ENCODE measurements around the gene P2RX2. TPM values are rescaled to one million over a fixed set of nuclear protein-coding genes. Genes with fewer than 3 reads are reported as not detected.

The P2RX2 gene
- total RNA-seq, 1 experiment from 2014 or later: not detected

DNA sequence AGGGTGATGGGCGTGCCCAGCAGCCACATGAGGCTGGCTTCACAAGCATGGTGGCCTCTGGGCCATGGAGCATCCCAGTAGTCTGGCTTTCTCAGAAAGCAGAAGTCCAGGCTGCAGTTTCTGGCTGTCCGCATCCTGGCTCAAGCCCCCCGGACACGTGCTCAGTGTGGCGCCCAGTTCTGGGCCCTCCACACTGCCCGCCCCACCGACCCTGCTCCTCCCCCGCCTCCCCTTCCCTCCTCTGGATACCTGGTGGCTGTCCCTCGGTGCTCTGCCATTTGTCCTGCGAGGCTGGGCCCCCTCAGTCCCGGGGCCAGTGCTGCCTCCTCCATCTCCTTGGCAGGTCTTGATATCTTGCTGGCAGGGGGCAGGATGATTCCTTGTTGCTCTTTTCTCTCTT is 39.8 kb upstream of the P2RX2 start:
- ChIA-PET POLR2A (no interaction called here), RAD21 (ENCODE audit: low non-redundant PET in 1 of 2, low total read pairs in 2 of 2, uncharacterized antibody in 2 of 2, unreplicated experiment in 2 of 2) (no interaction called here), CTCF (no interaction called here)
- no peaks in the 10 kb centered on the region for H4K20me1 ChIP-seq (ENCODE audit: insufficient read depth)
- H3K79me2 ChIP-seq (ENCODE audit: insufficient read depth, low read length): no peaks in the 10 kb centered on the region
- no peak overlapping the region for H3K4me3 ChIP-seq (replicated peaks in 1 of 2; ENCODE audit: low read depth in 1 of 2, low read length in 2 of 2)
- no peaks in the 10 kb centered on the region for H3K9me3 ChIP-seq (ENCODE audit: control insufficient read depth in 1 of 2, insufficient read depth in 1 of 2, low read depth in 1 of 2, low read length in 2 of 2)
- H3K9ac ChIP-seq (ENCODE audit: low read length): no peak overlapping the region
- no TSS peak for BruUV-seq (replicated peaks)
- H3K4me1 ChIP-seq (ENCODE audit: control insufficient read depth in 1 of 2, insufficient read depth in 2 of 2, low read length in 2 of 2): no peaks in the 10 kb centered on the region
- DNase-seq (ENCODE audit: low read depth, low spot score): no peak
- no peaks in the 10 kb centered on the region for H3K27me3 ChIP-seq (ENCODE audit: insufficient read depth, low read length)
- no peak overlapping the region for H3K4me2 ChIP-seq (ENCODE audit: low read length)
- ATAC-seq: no peak
- TF ChIP-seq EGR1 (IDR thresholded peaks at IDR 0.05; ENCODE audit: low read depth) (no peak), POLR2A (IDR thresholded peaks at IDR 0.05; ENCODE audit: borderline replicate concordance, extremely low read depth, insufficient read depth, insufficient read length) (no peak), ZNF274 (IDR thresholded peaks at IDR 0.05; ENCODE audit: low read depth, low read length) (no peak), RAD21 (IDR thresholded peaks at IDR 0.05; ENCODE audit: low read depth) (no peak), TCF7L2 (IDR thresholded peaks at IDR 0.05; ENCODE audit: borderline replicate concordance, extremely low read depth, insufficient read depth, insufficient read length) (no peak), SIN3A (IDR thresholded peaks at IDR 0.05; ENCODE audit: low read depth) (no peak), EZH2 (IDR thresholded peaks at IDR 0.05) (no peak), ELF1 (IDR thresholded peaks at IDR 0.05; ENCODE audit: borderline replicate concordance, low read depth) (no peak), SRF (IDR thresholded peaks at IDR 0.05; ENCODE audit: low read depth) (no peak), JUND (IDR thresholded peaks at IDR 0.05) (no peak), CEBPB (IDR thresholded peaks at IDR 0.05; ENCODE audit: low read depth) (no peak), ZFX (IDR thresholded peaks at IDR 0.05) (no peak), SP1 (IDR thresholded peaks at IDR 0.05; ENCODE audit: low read depth) (no peak), EZH2phosphoT487 (IDR thresholded peaks at IDR 0.05; ENCODE audit: borderline replicate concordance) (no peak), YY1 (IDR thresholded peaks at IDR 0.05; ENCODE audit: extremely low read depth, insufficient replicate concordance, low read depth, low read length) (no peak)
- TF ChIP-seq, protein P1, sequence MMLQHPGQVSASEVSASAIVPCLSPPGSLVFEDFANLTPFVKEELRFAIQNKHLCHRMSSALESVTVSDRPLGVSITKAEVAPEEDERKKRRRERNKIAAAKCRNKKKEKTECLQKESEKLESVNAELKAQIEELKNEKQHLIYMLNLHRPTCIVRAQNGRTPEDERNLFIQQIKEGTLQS (IDR thresholded peaks at IDR 0.05): no peak
- TF ChIP-seq, protein P2, sequence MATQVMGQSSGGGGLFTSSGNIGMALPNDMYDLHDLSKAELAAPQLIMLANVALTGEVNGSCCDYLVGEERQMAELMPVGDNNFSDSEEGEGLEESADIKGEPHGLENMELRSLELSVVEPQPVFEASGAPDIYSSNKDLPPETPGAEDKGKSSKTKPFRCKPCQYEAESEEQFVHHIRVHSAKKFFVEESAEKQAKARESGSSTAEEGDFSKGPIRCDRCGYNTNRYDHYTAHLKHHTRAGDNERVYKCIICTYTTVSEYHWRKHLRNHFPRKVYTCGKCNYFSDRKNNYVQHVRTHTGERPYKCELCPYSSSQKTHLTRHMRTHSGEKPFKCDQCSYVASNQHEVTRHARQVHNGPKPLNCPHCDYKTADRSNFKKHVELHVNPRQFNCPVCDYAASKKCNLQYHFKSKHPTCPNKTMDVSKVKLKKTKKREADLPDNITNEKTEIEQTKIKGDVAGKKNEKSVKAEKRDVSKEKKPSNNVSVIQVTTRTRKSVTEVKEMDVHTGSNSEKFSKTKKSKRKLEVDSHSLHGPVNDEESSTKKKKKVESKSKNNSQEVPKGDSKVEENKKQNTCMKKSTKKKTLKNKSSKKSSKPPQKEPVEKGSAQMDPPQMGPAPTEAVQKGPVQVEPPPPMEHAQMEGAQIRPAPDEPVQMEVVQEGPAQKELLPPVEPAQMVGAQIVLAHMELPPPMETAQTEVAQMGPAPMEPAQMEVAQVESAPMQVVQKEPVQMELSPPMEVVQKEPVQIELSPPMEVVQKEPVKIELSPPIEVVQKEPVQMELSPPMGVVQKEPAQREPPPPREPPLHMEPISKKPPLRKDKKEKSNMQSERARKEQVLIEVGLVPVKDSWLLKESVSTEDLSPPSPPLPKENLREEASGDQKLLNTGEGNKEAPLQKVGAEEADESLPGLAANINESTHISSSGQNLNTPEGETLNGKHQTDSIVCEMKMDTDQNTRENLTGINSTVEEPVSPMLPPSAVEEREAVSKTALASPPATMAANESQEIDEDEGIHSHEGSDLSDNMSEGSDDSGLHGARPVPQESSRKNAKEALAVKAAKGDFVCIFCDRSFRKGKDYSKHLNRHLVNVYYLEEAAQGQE (IDR thresholded peaks at IDR 0.05; ENCODE audit: low read depth): no peak
- TF ChIP-seq, protein P3, sequence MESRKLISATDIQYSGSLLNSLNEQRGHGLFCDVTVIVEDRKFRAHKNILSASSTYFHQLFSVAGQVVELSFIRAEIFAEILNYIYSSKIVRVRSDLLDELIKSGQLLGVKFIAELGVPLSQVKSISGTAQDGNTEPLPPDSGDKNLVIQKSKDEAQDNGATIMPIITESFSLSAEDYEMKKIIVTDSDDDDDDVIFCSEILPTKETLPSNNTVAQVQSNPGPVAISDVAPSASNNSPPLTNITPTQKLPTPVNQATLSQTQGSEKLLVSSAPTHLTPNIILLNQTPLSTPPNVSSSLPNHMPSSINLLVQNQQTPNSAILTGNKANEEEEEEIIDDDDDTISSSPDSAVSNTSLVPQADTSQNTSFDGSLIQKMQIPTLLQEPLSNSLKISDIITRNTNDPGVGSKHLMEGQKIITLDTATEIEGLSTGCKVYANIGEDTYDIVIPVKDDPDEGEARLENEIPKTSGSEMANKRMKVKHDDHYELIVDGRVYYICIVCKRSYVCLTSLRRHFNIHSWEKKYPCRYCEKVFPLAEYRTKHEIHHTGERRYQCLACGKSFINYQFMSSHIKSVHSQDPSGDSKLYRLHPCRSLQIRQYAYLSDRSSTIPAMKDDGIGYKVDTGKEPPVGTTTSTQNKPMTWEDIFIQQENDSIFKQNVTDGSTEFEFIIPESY (IDR thresholded peaks at IDR 0.05; ENCODE audit: extremely low read depth, insufficient replicate concordance, low read length): no peak
- TF ChIP-seq, protein P4, sequence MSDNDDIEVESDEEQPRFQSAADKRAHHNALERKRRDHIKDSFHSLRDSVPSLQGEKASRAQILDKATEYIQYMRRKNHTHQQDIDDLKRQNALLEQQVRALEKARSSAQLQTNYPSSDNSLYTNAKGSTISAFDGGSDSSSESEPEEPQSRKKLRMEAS (IDR thresholded peaks at IDR 0.05): no peak
- no peak overlapping the region for H3K27ac ChIP-seq (ENCODE audit: low read depth, low read length)
- no peaks in the 10 kb centered on the region for H3K9me2 ChIP-seq (ENCODE audit: insufficient read depth)
- peaks cover 19 to 20% of the 10 kb centered on the region in 2 experiments for H3K36me3 ChIP-seq (ENCODE audit: control insufficient read depth in 1 of 2, insufficient read depth in 2 of 2, low read length in 2 of 2)
- intact Hi-C loops (cut with micrococcal nuclease): no loop called here
- H2AFZ ChIP-seq (ENCODE audit: low read depth, low read length, poor library complexity, severe bottlenecking): no peak overlapping the region

Data from HCT116 (cell line).